GM12865 (cell line): Measurements from ENCODE around the gene VWF.

ENCODE experiments used
- DNase-seq: peaks from one replicate; pipeline ENCODE4 v3.0.0; 2010; ENCODE audit warnings: low read depth
- H3K4me3 ChIP-seq: 2 replicates; pipeline ENCODE4 v1.5.1; 2011; ENCODE audit warnings: mild to moderate bottlenecking, low read depth, low read length, control low read depth
- CTCF ChIP-seq: IDR thresholded peaks from 2 replicates; pipeline ENCODE4 v1.5.1; 2011; ENCODE audit warnings: low read length, control low read depth, low read depth, inconsistent platforms; ENCODE audit not compliant: insufficient read depth; ENCODE audit errors: missing control alignments

Gene VWF

DNA sequence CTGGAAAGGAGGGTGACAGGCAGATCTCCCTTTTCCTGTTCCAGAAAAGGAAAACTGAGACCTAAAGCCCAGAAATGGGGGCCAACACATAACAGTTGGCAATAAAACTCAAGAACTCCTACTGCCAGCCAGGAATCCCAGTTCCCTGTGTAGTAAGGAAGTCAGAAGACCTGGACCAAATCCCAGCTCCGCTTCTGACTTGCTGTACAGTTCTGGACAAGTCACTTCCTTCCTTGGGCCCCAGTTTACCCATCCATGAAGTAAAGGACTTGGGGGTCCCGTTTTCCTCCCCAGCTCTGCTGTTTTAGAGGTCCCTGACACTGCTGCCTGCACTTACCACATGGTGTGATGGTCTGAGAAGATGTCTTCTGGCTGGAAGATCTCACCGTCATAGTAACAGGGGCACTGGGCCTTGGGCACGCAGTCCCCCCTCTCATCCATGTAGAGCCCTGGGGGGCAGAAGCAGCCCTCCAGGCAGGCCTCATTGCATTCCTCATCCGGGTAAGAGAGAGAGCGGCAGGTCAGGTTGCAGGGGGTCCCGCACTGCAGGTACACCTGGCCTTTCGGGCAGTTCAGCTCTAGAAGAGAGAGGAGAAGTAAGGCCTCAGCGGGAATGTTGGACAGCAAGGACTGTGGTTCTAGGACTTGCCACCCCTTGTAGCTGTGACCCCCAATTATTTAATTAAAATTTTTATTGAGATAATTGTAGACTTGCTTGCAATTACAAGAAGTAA is 72.1 kb downstream of the VWF start:
- DNase-seq, result no peak
- no peak overlapping the region for H3K4me3 ChIP-seq
- TF ChIP-seq CTCF, result no peak

DNA sequence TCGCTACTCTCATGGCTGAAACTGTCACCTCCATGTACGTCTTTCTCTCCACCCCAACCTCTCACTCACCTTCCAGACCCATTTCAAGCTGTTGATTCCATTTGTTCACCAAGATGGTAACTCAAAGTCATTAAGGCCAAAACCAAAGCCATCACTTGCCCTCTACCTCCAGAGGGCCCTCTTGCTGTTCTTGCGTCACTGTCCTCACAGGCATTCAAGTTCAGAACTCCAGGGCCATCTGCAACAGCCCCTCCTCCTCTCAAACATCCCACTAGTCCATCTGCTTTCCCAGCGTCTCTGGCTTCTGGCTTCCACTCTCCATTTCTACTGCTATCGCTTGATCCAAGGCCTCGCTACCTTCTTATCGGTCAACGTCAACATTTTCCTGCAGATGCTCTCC is 74.5 kb downstream of the VWF start:
- no peak for DNase-seq
- no peak for TF ChIP-seq CTCF
- no peak overlapping the region for H3K4me3 ChIP-seq

- no peak overlapping the region for H3K4me3 ChIP-seq
- TF ChIP-seq CTCF, result no peak
- DNase-seq, result no peak
Observed at GRCh38 chr12:6049587-6049986, 74.9 kb downstream of the VWF start.

GRCh38 chr12:6047249-6048237 is 76.9 kb downstream of the VWF start:
- H3K4me3 ChIP-seq, result no peak overlapping the region
- TF ChIP-seq CTCF, result no peak
- no peak for DNase-seq

DNA sequence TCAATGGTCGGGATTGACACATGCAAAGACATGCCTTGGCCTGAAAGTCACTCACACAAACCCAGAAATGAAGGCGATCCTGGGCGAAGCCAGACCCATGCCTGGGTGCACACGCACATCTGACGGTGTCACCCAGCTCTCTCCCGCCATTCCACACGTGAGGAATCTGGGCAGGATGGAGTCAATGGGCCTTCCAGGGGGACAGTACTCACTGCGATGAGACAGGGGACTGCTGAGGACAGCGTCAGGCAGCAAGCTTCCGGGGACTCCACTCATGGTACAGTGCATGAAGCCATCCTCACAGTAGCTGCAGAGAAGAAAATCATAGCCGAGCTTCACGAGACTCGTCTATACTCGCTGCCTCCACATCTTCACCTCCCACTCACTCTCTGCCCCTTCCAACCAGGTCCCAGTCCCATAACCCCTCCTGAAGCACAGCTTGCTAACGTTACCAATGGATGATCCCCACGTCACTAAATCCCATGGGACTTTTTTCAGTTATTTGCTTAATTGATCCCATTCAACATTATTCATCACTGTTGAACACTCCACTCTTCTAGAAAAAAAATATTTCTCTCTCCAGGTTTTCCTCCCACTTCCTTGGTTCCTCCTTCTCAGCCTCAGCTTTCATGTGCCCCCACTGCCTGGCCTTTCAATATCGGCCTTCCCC is 77.8 kb downstream of the VWF start:
- TF ChIP-seq CTCF, result no peak
- no peak overlapping the region for H3K4me3 ChIP-seq
- no peak for DNase-seq

- no peak for DNase-seq
- no peak for TF ChIP-seq CTCF
- H3K4me3 ChIP-seq, result no peak overlapping the region
Observed at GRCh38 chr12:6045438-6045837, 79.0 kb downstream of the VWF start.
